SHP77 treated with DMSO at 0.1 percent for 48 hours (cell line): ENCODE measurements around the gene CPHXL.
A peak's percentile ranks its signal among the peaks of the same experiment; 100 is the strongest.

Experiments used
- DNase-seq: peaks from one replicate; lab custom pipeline; 2025; lab: John Stamatoyannopoulos, UW

The CPHXL gene

DNA sequence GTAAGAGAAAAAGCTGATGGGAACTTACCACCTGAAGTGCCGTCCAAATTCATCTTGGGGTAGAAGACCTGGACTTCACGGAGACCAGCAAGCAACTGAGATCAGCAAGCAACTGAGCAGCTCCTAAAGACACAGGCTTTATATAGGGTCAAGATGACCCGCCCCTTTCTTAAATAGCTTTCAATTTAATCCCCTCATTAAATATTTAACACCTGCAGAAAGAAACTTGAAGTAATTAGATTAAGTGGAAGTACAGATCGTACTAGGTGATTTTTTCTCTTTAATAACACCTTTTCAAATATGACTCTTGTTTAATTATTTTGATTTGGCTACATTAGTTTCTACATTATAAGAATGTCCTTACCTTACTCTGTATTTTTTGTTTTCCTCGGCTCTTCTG is at the start of gene CPHXL:
TSS of gene CPHXL (minus strand) at position 101 of the 400 bp plus-strand sequence. CDS start at position 53, 48 bp downstream.
- no peak for DNase-seq

- DNase-seq = no peak
These were observed 47.9 kb upstream of the CPHXL start for GRCh38 chr16:75774197-75774596.

GRCh38 chr16:75770051-75770450 is 43.8 kb upstream of the CPHXL start:
- no peak for DNase-seq

- peak; percentile 85 for DNase-seq
These were observed 38.0 kb upstream of the CPHXL start for GRCh38 chr16:75764154-75764768.

- DNase-seq = no peak
These were observed 36.9 kb upstream of the CPHXL start for GRCh38 chr16:75763204-75763603.

- DNase-seq = no peak
These were observed 36.5 kb upstream of the CPHXL start for GRCh38 chr16:75762746-75763145.

GRCh38 chr16:75761108-75761507 is 34.8 kb upstream of the CPHXL start:
- DNase-seq = no peak

DNA sequence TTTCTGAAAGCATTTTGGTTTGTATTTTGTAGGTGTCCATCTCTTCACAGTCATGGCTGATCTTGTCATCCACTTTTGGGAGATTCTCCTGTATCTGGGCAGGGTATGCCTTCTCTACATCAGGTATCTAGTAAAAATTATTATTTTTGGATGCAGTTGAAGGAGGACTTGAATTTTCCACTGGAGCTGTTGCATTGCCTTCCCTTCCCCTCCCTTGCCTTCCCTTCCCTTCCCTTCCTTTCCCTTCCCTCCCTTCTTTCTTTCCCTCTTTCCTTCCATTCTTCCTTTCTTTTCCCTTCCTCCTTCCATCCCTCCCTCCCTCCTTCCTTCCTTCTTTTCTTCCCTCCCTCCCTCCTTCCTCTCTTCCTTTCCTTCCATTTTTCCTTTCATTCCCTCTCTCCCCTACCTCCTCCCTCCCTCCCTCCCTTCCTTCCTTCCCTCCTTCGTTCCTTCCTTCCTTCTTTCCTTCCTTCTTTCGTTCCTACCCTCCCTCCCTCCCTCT is 33.8 kb upstream of the CPHXL start:
- DNase-seq = no peak

DNA sequence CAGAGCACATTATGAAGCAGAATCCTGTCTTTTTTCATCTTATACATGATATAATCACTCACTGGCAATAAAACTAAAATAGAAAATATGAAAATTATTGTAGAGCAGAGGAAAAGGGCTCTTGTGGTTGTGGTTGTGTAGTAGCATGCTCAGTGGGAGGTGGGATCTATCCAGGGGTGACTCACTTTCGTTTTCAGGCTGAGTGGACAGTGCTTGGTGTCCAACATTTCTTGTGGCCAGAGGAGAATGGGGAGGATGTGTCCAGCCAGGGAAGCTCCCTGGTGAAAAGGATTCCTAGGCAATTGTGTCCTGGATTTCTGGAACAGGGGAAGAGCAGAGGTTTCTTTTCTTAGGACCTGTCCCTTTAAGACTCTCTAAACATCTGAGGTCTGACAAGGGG is 31.9 kb upstream of the CPHXL start:
- no peak for DNase-seq

DNA sequence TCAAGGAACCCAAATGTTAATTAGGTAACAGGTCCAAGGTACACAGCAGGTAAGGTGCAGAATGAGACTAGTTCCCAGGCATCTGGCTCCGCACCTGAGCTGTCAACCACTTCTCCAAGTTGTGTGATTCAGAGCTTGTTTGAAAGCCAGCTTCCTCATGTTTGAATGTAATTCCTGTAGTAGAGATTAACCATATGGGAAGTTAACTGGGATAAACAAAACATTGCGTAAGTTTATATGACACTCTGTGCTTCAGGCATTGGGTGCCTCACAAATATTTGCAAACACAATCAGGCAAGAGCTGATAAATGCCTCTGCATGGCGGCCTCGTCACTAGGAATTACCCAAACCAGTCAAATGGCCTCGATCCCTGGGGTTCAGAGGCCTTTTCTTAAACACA is 27.9 kb upstream of the CPHXL start:
- no peak for DNase-seq

- DNase-seq = no peak
These were observed 24.2 kb upstream of the CPHXL start for GRCh38 chr16:75750528-75750927.

GRCh38 chr16:75746359-75746758 is 20.1 kb upstream of the CPHXL start:
- DNase-seq = no peak

DNA sequence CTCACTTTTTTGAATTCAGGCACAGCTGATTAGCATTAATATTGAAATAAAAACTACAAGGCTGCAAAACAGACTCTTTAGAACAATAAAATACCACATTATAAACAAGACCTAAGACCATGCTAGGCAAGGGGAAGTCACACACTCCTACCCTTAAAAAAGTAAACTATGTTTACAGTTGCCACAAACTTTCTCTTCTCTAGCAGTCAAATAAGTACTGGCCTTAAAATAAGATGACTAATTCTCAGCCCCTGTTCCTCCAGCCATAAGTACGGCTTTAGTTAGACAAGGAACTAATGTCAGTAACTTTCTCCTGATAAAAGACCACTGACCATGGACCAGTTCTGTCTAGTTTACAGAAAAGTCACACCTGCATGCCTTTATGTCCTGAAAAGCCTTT is 19.5 kb upstream of the CPHXL start:
- no peak for DNase-seq

- DNase-seq = no peak
These were observed 19.0 kb upstream of the CPHXL start for GRCh38 chr16:75745242-75745641.

DNA sequence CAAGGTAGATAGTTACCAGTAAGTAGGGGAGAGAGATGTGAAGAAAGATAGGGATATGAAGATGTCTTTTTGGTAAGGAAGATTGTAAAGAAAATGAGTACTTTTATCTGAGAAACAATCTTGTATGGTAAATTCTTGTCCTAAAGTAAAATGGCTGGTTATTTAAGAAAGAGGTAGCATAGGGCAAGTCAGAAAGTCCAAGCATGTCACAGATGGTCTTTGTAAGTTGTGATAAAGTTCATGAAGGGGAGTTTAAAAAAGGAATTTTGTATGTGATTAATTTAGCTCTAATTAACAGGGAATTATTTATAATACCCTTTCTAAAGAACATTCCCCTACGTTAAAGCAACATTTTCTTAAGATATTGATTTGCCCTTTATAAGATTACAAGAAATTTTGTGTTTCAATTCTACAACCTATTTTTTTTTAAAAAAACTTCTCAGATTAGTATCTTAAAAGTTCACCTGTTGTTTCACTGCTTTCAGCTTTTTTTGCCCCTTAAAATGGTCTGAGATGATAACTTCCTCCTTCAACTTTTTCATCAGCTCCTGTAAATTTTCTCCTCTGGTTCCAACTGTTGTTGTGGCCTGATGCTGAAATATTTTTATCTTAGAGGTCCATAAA is 16.2 kb upstream of the CPHXL start:
- no peak for DNase-seq

DNA sequence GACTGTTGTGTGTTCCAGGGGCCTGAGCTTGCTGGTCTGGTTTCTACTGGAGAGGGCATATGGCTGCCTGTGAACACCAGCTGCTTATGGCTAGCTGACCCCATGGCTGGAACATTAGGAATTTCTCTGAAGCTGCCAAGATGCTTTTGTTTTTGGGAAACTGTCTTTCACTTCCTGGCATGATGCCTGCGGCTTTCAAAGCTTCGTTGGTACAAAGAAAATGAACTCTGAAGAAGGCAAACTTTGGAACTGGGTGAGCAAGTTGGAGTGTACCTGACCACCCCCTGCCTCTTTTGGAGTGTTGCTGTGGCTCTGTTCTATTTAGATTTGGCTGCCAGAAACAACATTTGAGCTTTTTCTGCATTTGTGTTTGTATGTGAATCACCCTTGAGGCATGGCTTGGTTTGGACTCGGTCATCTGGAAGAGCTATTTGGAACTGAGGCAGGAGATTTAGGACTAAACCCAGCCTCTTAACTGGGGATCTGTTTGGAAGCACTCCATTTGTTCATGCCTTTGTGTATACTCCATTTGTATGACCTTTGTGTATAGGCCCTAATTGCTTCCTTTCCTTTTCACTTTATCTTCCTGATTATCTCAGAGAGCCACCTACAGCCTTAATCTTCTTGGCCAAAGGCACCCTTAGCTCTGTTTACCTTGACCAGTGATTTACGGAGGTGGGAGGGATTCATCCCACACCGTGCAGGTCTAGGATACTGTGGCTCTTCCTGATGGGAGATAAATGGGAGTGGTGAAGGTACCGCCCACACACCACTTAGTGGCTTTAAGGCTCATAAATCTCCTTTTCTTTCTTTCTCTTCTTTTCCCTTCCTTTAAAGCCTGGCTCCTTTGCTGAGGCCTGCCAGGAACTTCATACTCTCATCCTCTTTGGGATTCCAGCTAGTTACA is 7.3 kb upstream of the CPHXL start:
- DNase-seq = no peak

DNA sequence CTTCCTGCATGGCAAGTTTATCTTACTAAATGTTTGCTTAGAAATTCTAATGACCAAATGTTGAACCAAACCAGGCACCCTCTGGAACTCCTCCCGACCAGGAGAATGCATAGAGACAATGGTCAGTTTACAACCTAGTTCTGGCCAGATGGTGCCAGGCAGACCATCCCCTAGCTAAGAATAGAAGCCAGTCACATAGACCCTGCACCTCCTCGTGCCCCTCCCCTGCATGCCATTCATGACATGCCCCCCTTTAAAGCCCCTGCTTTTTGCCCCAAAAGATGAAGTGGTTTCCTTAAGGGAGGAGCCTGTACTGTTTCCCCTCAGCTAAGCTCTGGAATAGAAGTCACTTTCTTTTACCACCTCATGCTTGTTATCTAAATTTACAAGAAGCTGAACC is 6.6 kb upstream of the CPHXL start:
- DNase-seq = no peak

- DNase-seq = no peak
These were observed 931 bp upstream of the CPHXL start for GRCh38 chr16:75727221-75727620.

DNA sequence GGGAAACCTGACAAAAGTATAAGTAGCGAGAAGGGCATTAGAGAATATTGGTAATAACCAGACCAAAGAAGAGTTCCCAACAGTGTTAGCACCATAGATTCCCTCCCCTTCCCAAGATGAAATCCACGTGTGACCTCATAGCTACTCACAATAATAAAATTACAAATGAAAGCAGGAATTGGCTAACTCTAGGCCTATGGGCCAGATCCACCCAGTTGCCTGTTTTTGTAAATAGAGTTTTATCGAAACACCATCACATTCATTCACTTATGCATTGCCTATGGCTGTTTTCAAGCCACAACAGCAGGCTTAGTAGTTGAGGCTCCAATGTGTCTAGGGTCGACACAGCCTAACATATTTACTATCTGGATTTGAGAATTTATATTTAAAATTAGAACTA is 7.8 kb downstream of the CPHXL start:
- DNase-seq = no peak

- DNase-seq = no peak
These were observed 11.6 kb downstream of the CPHXL start for GRCh38 chr16:75714661-75715060.

DNA sequence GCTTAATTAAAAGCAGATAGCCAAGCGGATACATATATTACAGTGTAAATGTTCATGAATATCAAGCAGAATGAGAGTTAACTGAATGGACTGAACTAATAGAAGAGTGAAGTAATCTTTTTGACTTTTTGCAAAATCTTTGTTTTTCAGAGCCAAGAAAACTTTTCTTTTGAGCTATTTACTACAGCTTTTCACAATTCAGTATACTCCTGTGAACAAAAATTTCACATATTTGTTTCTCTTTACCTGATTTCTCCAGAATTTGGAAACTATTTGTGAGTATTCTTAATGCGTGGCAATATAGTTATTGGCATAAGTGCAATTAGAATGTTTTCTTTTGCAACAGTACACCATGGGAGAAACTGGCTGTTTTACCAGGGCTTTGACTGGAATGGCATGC is 15.9 kb downstream of the CPHXL start:
- DNase-seq = no peak

DNA sequence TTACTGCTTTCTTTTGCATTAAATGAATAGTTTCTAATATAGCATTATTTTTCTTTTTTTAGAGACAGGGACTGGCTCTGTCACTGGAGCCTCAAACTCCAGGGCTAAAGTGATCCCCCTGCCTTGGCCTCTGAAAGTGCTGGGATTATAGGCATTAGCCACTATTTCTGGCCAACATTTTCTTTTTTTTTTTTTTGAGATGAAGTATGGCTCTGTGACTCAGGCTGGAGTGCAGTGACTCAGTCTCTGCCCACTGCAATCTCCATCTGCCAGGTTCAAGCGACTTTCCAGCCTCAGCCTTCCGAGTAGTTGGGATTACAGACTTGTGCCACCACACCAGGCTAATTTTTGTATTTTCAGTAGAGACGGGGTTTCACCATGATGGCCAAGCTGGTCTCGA is 23.0 kb downstream of the CPHXL start:
- DNase-seq = no peak

DNA sequence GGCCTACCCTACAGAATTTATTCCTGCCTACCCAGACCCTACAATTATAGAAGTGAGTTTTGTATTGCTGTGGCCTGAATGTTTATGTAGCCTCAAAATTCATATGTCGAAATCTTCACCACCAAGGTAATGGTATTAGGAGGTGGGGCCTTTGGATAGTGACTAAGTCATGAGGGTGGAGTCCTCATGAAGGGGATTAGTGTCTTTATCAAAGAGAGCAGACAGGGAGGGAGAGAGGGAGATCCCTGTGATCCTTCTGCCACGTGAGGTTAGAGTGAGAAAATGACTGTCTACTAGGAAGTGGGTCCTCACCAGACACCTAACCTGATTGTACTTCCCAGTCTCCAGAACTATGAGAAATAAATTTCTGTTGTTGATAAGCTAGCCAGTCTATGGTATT is 24.0 kb downstream of the CPHXL start:
- no peak for DNase-seq
